Astrocyte (in vitro differentiated cells and primary cell): ENCODE data around the gene TCP11.

Experiments
- EZH2 ChIP-seq: IDR thresholded peaks from 2 replicates; pipeline ENCODE4 v1.6.1; 2012; ENCODE audit warnings: mild to moderate bottlenecking, low read length, inconsistent platforms; ENCODE audit not compliant: insufficient read depth
- TF ChIP-seq, protein P1 (sequence below): IDR thresholded peaks from 2 replicates; pipeline ENCODE4 v1.5.1; 2011; ENCODE audit warnings: low read depth, mild to moderate bottlenecking, inconsistent platforms, low read length, moderate library complexity; ENCODE audit not compliant: insufficient read depth

DNA sequence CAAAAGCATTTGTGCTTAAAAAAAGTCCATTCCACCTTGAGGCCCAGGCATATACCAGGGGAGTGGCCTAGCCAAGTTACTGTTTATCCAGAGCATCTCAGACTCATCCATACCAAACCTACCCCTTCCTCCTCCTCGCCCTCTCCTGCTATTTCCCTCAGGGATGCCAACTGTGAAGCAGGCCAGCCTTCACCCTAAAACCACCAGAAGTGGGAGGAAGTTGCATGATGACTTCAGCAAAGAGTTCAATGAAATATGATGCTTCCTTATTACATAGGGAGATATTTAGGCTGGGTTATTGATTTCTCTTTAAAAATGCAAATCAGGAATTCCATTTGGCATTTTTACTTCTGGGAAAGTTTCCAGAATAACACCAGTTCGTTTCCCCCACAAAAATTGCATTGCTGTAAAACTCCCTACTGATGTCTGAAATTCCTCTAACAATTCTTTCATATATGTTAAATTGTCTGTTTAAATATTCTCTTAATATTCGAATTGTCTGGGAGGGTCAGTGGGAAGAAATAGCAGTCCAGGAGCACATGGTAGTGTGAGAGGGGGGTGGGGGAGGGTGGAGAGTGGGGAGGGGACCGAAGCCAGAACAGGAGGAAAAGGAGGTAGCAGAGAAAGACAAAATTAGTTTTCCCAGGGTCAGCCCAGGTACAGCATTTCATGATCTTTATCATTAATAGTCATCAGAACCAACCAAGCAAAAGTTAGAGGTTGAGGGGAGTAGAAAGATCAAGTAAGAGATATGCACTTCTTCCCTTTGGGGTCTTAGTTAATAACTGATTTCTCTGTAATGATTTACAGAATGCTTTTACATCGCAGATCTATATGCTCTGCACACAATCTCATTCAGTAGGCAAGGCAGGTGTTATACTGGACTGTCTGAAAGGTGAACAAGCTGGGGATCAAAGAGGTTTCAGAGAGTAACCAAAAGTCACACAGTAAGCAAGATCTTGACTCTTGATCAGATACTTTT lies 1.7 kb upstream of the TCP11 start:
- TF ChIP-seq, protein P1, sequence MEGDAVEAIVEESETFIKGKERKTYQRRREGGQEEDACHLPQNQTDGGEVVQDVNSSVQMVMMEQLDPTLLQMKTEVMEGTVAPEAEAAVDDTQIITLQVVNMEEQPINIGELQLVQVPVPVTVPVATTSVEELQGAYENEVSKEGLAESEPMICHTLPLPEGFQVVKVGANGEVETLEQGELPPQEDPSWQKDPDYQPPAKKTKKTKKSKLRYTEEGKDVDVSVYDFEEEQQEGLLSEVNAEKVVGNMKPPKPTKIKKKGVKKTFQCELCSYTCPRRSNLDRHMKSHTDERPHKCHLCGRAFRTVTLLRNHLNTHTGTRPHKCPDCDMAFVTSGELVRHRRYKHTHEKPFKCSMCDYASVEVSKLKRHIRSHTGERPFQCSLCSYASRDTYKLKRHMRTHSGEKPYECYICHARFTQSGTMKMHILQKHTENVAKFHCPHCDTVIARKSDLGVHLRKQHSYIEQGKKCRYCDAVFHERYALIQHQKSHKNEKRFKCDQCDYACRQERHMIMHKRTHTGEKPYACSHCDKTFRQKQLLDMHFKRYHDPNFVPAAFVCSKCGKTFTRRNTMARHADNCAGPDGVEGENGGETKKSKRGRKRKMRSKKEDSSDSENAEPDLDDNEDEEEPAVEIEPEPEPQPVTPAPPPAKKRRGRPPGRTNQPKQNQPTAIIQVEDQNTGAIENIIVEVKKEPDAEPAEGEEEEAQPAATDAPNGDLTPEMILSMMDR: no peak
- no peak for TF ChIP-seq EZH2
